HG02852 (cell line): ENCODE results near the gene ZNF488.
A peak's percentile ranks its signal among the peaks of the same experiment; 100 is the strongest.
"Not testable (repeated sequence)": the region's sequence is repeated elsewhere in the genome, so short reads cannot be mapped to it uniquely, and the experiment has no call there.

ENCODE experiments used
- ATAC-seq: cut with Tn5 transposase; IDR thresholded peaks from one replicate; pipeline ENCODE4 v1.9.1; 2021; ENCODE audit warnings: mild to moderate bottlenecking, moderate library complexity; ENCODE audit not compliant: unreplicated experiment

Gene ZNF488, protein sequence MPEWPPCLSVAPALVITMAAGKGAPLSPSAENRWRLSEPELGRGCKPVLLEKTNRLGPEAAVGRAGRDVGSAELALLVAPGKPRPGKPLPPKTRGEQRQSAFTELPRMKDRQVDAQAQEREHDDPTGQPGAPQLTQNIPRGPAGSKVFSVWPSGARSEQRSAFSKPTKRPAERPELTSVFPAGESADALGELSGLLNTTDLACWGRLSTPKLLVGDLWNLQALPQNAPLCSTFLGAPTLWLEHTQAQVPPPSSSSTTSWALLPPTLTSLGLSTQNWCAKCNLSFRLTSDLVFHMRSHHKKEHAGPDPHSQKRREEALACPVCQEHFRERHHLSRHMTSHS

GRCh38 chr10:47384148-47384921, at the start of gene ZNF488:
Gene ZNF488, minus strand, starts transcription at chr10:47384293. Its CDS starts 15,464 bp downstream, at chr10:47368829.
- peak; percentile 93 for ATAC-seq

GRCh38 chr10:47425813-47426419, 41.8 kb upstream of the ZNF488 start:
- ATAC-seq, result no peak

- ATAC-seq, result no peak
Observed at GRCh38 chr10:47424231-47424630, 40.1 kb upstream of the ZNF488 start.

- ATAC-seq, result no peak
Observed at GRCh38 chr10:47423476-47423875, 39.4 kb upstream of the ZNF488 start.

- no peak for ATAC-seq
Observed at GRCh38 chr10:47421057-47421952, 37.2 kb upstream of the ZNF488 start.

- no peak for ATAC-seq
Observed at GRCh38 chr10:47420305-47421056, 36.4 kb upstream of the ZNF488 start.

- no peak for ATAC-seq
Observed at GRCh38 chr10:47419421-47419820, 35.3 kb upstream of the ZNF488 start.

GRCh38 chr10:47418966-47419365, 34.9 kb upstream of the ZNF488 start:
- no peak for ATAC-seq

GRCh38 chr10:47418321-47418720, 34.2 kb upstream of the ZNF488 start:
- ATAC-seq, result no peak

DNA sequence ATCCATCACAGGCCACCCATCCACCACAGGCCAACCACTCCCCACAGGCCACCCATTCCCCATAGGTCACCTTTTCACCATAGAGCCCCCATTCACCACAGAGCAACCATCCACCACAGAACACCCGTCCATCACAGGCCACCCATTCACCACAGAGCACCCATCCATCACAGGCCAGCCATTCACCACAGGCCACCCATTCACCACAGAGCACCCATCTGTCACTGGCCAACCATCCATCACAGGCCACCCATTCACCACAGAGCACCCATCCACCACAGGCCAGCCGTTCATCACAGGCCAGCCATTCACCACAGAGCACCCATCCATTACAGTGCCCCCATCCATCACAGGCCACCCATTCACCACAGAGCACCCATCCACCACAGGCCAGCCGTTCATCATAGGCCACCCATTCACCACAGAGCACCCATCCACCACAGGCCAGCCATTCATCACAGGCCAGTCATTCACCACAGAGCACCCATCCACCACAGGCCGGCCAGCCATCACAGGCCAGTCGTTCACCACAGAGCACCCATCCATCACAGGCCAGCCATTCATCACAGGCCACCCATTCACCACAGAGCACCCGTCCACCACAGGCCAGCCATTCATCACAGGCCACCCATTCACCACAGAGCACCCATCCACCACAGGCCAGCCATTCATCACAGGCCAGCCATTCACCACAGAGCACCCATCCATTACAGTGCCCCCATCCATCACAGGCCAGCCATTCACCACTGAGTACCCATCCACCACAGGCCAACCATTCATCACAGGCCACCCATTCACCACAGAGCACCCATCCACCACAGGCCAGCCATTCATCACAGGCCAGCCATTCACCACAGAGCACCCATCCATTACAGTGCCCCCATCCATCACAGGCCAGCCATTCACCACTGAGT, 32.5 kb upstream of the ZNF488 start:
- ATAC-seq, result not testable (repeated sequence)

GRCh38 chr10:47415520-47416304, 31.6 kb upstream of the ZNF488 start:
- no peak for ATAC-seq

DNA sequence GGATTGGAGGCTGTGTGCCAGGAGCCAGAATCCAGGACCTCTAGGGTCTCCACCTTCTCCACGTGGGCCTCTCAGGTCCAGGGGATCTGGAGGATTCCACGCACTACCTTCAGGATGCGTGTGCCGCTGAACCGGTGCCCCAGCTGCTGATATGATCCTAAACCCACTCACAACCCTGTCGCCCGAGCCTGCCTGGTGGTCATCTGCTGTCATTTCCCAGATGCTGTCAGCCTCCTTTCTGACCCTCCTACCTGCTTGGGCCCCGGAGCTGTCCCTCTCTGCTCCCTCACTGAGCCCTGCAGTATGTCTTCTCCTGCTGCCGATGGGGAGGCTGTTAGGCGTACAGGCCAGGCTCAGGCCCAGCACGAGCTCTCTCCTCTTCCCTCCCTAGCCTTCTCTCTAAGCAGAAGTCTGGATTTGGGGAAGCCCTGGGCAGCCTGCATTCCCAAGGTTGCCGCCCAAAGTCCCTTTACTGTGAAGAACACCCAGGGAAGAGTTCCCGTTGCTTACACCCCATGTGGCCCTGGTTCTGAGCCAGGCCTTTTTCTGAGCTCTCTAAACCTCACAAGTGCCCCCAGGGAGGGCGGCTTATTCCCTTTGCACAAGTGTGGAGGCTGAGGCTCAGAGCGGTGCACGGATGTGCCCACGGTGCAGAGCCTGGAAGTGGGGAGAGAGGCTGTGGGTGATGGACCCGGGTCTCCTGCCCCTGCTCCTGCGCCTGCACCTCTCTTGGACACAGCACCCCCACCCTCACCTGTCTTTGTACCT, 30.8 kb upstream of the ZNF488 start:
- no peak for ATAC-seq

DNA sequence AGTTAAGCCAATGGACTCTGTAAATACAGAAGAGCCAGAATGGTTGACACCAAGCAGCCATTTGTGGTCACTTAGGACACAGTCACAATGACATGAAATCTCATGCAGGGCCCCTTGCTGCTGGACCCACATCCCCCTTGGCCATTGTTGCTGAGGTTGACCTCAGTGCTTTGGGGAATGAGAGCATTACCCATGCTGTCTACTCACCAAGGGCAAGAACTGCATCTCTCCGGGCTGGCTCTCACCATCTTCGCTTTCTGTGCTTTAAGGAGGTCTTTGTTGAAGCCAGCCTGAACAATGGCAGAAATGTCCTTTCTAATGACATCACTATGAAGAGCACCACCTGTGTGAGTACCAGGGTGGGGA, 30.1 kb upstream of the ZNF488 start:
- ATAC-seq, result no peak

DNA sequence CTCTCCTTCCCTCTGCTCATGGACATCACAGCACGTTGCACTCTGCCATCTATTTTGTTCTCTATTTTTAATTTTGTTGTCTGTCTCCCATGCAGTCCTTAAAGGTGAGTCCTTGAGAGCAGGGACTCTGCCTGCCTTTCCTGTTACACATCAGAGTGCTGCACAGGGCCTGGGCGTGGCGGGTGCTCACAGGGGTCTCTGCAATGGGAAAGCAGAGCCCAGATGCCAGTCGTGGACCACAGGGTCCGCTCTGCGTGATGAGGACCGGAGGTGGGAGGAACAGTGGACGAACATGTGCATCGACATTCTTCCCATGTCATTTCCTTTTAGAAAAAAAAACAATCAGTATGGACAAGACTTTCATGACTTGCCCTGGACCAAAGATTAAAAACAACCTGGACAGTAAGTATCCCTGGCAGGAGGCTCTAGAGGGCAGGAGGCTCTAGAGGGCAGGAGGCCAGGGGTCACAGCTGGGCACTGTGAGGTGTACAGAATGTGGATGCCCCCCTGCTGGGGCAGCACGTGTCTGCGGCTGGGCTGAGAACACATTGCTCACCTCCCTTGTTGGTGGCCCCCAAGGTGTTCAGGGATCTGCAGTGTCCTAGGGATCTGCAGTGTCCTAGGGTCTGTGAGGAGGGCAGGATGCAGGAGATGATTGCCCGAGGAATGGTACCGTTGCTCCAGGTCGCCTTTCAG, 29.6 kb upstream of the ZNF488 start:
- no peak for ATAC-seq

DNA sequence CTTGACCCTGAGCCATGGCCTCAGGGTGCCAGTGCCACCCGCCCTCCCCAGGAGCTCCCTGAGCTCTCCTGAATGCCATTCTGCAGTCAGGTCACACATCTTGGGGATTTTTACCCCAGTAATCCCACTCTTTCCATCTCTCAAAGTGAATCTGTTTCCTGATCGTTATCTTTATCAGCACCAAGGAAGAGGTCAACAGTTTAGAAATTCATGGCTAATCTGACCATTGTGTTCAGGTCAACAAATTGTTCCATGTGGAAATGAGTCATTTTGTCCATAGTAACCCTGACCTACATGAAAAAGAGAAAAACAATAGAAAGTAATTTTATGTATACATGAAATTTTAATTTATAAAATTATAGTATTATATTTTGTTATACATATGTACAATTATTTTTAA, 28.8 kb upstream of the ZNF488 start:
- no peak for ATAC-seq

GRCh38 chr10:47412177-47412730, 28.2 kb upstream of the ZNF488 start:
- ATAC-seq, result no peak

- ATAC-seq, result no peak
Observed at GRCh38 chr10:47410862-47411261, 26.8 kb upstream of the ZNF488 start.
